GM21619 (cell line): ENCODE measurements around the gene CDC42SE1.
"Not testable (repeated sequence)": the region's sequence is repeated elsewhere in the genome, so short reads cannot be mapped to it uniquely, and the experiment has no call there.

Experiments used
- ATAC-seq: cut with Tn5 transposase; IDR thresholded peaks from one replicate; pipeline ENCODE4 v1.9.1; 2021; ENCODE audit not compliant: unreplicated experiment

The CDC42SE1 gene

GRCh38 chr1:151059109-151060006 lies at the start of gene CDC42SE1:
Gene CDC42SE1, minus strand, starts transcription at chr1:151059622. Its CDS starts 3,892 bp downstream, at chr1:151055730.
- ATAC-seq, result peak; percentile 74

- ATAC-seq, result no peak
Observed at GRCh38 chr1:151108331-151108730, 48.9 kb upstream of the CDC42SE1 start.

- ATAC-seq, result no peak
Observed at GRCh38 chr1:151106894-151107293, 47.5 kb upstream of the CDC42SE1 start.

GRCh38 chr1:151104630-151105029 lies 45.2 kb upstream of the CDC42SE1 start:
- no peak for ATAC-seq

GRCh38 chr1:151098126-151098525 lies 38.7 kb upstream of the CDC42SE1 start:
- no peak for ATAC-seq

- ATAC-seq, result not testable (repeated sequence)
Observed at GRCh38 chr1:151097426-151097825, 38.0 kb upstream of the CDC42SE1 start.

- no peak for ATAC-seq
Observed at GRCh38 chr1:151085953-151086559, 26.6 kb upstream of the CDC42SE1 start.

- ATAC-seq, result no peak
Observed at GRCh38 chr1:151072224-151072623, 12.8 kb upstream of the CDC42SE1 start.

- ATAC-seq, result peak; percentile 63
Observed at GRCh38 chr1:151070474-151071276, 11.3 kb upstream of the CDC42SE1 start, which contains the start of gene GABPB2. Gene GABPB2, plus strand, starts transcription at chr1:151070761. Its CDS starts 17,429 bp downstream, at chr1:151088190.

GRCh38 chr1:151069103-151069486 lies 9.7 kb upstream of the CDC42SE1 start:
- no peak for ATAC-seq

- no peak for ATAC-seq
Observed at GRCh38 chr1:151067185-151067584, 7.8 kb upstream of the CDC42SE1 start.

- no peak for ATAC-seq
Observed at GRCh38 chr1:151065089-151065645, 5.7 kb upstream of the CDC42SE1 start.

- no peak for ATAC-seq
Observed at GRCh38 chr1:151062741-151063371, 3.4 kb upstream of the CDC42SE1 start.

- no peak for ATAC-seq
Observed at GRCh38 chr1:151061704-151062103, 2.3 kb upstream of the CDC42SE1 start.

- ATAC-seq, result no peak
Observed at GRCh38 chr1:151060657-151061421, 1.4 kb upstream of the CDC42SE1 start.

- no peak for ATAC-seq
Observed at GRCh38 chr1:151060007-151060656, 710 bp upstream of the CDC42SE1 start, which contains the start of gene MLLT11. Gene MLLT11, plus strand, starts transcription at chr1:151060397. Its CDS starts 6,828 bp downstream, at chr1:151067225.

- ATAC-seq, result no peak
Observed at GRCh38 chr1:151058692-151059091, 730 bp downstream of the CDC42SE1 start.

GRCh38 chr1:151056149-151056548 lies 3.3 kb downstream of the CDC42SE1 start:
- ATAC-seq, result no peak

GRCh38 chr1:151055581-151055980 lies 3.8 kb downstream of the CDC42SE1 start:
- ATAC-seq, result no peak
